MCF 10A (cell line): ENCODE data around the gene ZMIZ1. TPM values are rescaled to one million over a fixed set of nuclear protein-coding genes. Genes with fewer than 3 reads are reported as not detected.
A peak's percentile ranks its signal among the peaks of the same experiment; 100 is the strongest.

Experiments
- BruUV-seq: library from RNA; stranded (reverse); fragments of 400-500 nt; replicated peaks from 2 replicates; lab custom pipeline; 2021; lab: Mats Ljungman, UMichigan
- CTCF ChIA-PET: fragments of 300-600 bp; sonication (Branson Sonifier 250); formaldehyde crosslinking; extraction: SDS; loops from one replicate; lab custom pipeline; 2021; ENCODE audit warnings: antibody characterized with exemption, inconsistent platforms; lab: Yijun Ruan, JAX
- POLR2A ChIA-PET: fragments of 300-600, 350-650 bp; sonication (Branson Sonifier 250); formaldehyde crosslinking; extraction: SDS; loops from one replicate; lab custom pipeline; 2020; ENCODE audit warnings: antibody characterized with exemption, inconsistent platforms; lab: Yijun Ruan, JAX
- DNase-seq: peaks from one replicate; pipeline ENCODE4 v3.0.0-alpha.2; 2018; ENCODE audit not compliant: unreplicated experiment
- H3K27ac Mint-ChIP-seq: one replicate; pipeline ENCODE4 v1.8.0; 2022; ENCODE audit warnings: mild to moderate bottlenecking, low read depth, mixed read lengths; ENCODE audit not compliant: unreplicated experiment
- H3K27me3 Mint-ChIP-seq: one replicate; pipeline ENCODE4 v1.8.0; 2022; ENCODE audit warnings: mixed read lengths; ENCODE audit not compliant: insufficient read depth, unreplicated experiment
- H3K36me3 Mint-ChIP-seq: one replicate; pipeline ENCODE4 v1.8.0; 2022; ENCODE audit warnings: mild to moderate bottlenecking, moderate library complexity, mixed read lengths; ENCODE audit not compliant: insufficient read depth, unreplicated experiment
- H3K4me1 Mint-ChIP-seq: one replicate; pipeline ENCODE4 v1.8.0; 2022; ENCODE audit warnings: mixed read lengths; ENCODE audit not compliant: insufficient read depth, unreplicated experiment
- H3K4me3 Mint-ChIP-seq: one replicate; pipeline ENCODE4 v1.8.0; 2022; ENCODE audit warnings: mild to moderate bottlenecking, moderate library complexity, mixed read lengths; ENCODE audit not compliant: unreplicated experiment
- H3K9me3 Mint-ChIP-seq: one replicate; pipeline ENCODE4 v1.8.0; 2022; ENCODE audit warnings: mixed read lengths; ENCODE audit not compliant: unreplicated experiment
- intact Hi-C: fragments of 100-400 bp; cut with micrococcal nuclease; formaldehyde crosslinking; loops from 2 replicates; pipeline ENCODE4 v1.14.1; 2022
- total RNA-seq: library from RNA; stranded (reverse); gene quantifications from 2 replicates; pipeline ENCODE4 v1.2.3, GENCODE V29; 2022
- TF ChIP-seq, protein P1 (sequence below): fragments of 200-600 bp; IDR thresholded peaks from one replicate; pipeline ENCODE4 v1.8.0; 2022; ENCODE audit warnings: antibody characterized with exemption, mild to moderate bottlenecking; ENCODE audit not compliant: unreplicated experiment

Gene ZMIZ1
- total RNA-seq, 1 experiment from 2014 or later: 15.5 TPM

DNA sequence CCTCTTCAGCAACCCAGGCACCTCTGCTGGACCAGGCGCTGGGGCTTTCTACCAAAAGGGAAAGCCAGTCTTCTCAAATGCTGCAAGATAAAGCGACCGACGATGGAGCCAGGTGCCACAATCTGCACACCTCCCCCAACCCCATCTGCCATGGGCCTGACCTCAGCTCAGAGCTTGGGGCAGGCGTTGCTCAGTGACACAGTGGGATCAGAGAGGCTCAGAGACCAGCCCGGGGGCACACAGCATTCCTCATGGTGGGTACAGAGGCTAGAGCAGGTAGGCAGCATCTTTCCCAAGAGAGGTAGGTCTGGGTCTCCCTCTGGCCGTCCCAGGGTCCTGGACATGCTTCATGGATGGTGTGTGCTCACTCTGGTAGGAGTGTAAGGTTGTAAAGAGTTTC is 56.3 kb downstream of the ZMIZ1 start:
- no peak for DNase-seq
- Mint-ChIP-seq H3K27ac (no peak overlapping the region), H3K4me3 (no peak overlapping the region), H3K36me3 (peaks cover 45% of the 10 kb centered on the region), H3K27me3 (no peaks in the 10 kb centered on the region), H3K9me3 (no peaks in the 10 kb centered on the region), H3K4me1 (peaks cover 13% of the 10 kb centered on the region)
- intact Hi-C loops: loop anchor here (5.0 kb wide), 1 partner anchor 53 kb away; no protein-coding TSS in a partner anchor
- TF ChIP-seq, protein P1, sequence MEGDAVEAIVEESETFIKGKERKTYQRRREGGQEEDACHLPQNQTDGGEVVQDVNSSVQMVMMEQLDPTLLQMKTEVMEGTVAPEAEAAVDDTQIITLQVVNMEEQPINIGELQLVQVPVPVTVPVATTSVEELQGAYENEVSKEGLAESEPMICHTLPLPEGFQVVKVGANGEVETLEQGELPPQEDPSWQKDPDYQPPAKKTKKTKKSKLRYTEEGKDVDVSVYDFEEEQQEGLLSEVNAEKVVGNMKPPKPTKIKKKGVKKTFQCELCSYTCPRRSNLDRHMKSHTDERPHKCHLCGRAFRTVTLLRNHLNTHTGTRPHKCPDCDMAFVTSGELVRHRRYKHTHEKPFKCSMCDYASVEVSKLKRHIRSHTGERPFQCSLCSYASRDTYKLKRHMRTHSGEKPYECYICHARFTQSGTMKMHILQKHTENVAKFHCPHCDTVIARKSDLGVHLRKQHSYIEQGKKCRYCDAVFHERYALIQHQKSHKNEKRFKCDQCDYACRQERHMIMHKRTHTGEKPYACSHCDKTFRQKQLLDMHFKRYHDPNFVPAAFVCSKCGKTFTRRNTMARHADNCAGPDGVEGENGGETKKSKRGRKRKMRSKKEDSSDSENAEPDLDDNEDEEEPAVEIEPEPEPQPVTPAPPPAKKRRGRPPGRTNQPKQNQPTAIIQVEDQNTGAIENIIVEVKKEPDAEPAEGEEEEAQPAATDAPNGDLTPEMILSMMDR: no peak
- no TSS peak for BruUV-seq
- ChIA-PET POLR2A (no interaction called here), CTCF (interaction anchor here (1.1 to 2.1 kb wide), 3 partner anchors 37 to 1078 kb away, joined by 3 to 9 read pairs (median 3); no protein-coding TSS in a partner anchor)

DNA sequence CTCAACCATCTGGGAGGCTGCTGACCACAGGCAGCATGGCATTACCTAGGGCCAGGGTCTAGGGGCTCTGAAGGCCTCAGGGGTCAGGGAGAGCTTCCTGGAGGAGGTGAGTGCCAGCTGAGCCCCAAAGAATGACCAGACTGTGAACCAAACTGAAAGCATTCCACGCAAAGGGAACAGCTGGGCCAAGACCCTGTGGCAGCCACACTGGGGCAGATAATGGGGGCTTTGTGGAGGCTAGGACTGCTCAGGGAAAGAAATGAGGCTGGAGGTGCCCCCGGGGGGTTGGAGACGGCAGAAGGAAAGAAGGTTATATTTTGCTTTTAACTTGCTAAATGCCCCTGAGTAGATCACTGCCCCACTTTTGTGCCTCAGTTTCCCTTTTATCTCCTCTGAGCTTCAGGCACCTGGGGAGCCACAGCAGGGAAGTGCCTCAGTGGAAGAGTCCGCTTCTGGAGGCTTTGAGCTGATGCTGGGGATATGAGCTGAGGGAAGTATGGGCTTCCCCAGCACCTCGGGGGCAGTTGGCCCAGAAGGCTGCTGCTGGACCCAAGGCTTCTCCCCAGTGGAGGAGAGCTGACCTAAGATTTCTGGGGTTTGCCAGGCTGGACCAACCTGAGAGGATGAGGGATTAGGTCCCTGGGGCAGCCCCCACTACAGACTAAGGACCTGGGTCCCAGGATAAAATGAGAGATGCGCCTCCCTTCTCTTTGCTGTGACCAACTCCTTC is 57.8 kb downstream of the ZMIZ1 start:
- DNase-seq: no peak
- Mint-ChIP-seq H3K4me1 (peaks cover 13% of the 10 kb centered on the region), H3K9me3 (no peaks in the 10 kb centered on the region), H3K4me3 (no peak overlapping the region), H3K36me3 (peaks cover 41% of the 10 kb centered on the region), H3K27ac (no peak overlapping the region), H3K27me3 (no peaks in the 10 kb centered on the region)
- ChIA-PET CTCF (interaction anchor here (1.0 to 2.1 kb wide), 8 partner anchors 12 to 866 kb away, joined by 3 to 9 read pairs (median 4); no protein-coding TSS in a partner anchor), POLR2A (interaction anchor here (0.9 to 1.9 kb wide), 3 partner anchors 10 to 55 kb away, joined by 3 to 7 read pairs (median 6); no protein-coding TSS in a partner anchor)
- no TSS peak for BruUV-seq
- intact Hi-C loops: loop anchor here (1.0 to 5.0 kb wide), 2 partner anchors 54 to 69 kb away; no protein-coding TSS in a partner anchor
- TF ChIP-seq, protein P1: no peak

DNA sequence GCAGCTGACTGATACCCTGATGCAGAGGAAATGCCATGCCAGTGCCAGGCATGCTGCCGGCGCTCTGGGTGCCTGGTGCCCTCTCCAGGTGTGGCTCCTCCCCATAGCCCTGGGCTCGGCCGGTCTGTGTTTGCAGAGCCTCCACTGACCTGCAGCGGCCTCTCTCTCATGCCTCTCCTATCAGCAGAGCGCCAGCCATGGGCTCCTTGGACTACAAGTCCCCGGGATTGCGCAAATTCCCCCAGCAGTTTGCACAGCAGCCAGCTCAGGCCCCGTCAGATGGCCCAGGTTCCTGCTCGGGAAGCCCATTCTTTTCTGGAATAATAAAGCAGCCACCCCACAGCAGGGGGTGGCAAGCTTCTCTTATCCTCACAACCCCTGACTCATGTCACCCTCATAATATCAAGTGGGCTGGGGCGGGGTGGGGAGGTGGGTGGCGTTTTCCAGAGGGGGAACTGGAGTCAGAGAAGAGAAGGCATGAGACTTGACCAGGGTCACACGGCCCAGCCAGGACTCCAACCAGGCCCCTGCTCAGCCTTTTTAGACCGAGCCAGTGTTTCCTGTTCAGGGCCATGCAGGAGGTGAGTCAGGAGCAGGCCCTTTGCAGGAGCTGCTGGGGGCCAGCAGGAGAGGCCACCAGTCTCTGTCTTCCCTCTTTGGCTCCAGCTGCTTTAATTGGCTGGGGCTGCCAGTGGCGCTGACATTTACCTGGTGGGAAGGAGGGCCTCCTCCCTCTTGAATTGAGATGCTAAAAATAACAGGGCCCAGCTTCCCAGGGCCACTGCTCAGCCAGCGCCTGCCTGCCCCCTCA is 58.6 kb downstream of the ZMIZ1 start:
- no TSS peak for BruUV-seq
- H3K27ac Mint-ChIP-seq: no peak overlapping the region
- DNase-seq: peak; percentile 97
- ChIA-PET CTCF (interaction anchor here (0.5 to 1.8 kb wide), 9 partner anchors 12 to 867 kb away, joined by 3 to 9 read pairs (median 3); no protein-coding TSS in a partner anchor), POLR2A (interaction anchor here (0.6 to 1.9 kb wide), 4 partner anchors 9 to 56 kb away, joined by 3 to 7 read pairs (median 4); no protein-coding TSS in a partner anchor)
- H3K4me3 Mint-ChIP-seq: no peak overlapping the region
- H3K4me1 Mint-ChIP-seq: peaks cover 13% of the 10 kb centered on the region
- H3K9me3 Mint-ChIP-seq: no peaks in the 10 kb centered on the region
- TF ChIP-seq, protein P1: no peak
- H3K27me3 Mint-ChIP-seq: no peaks in the 10 kb centered on the region
- H3K36me3 Mint-ChIP-seq: peaks cover 33% of the 10 kb centered on the region
- intact Hi-C loops: loop anchor here (1.0 to 5.0 kb wide), 2 partner anchors 55 to 68 kb away; no protein-coding TSS in a partner anchor
